GM19455 (cell line): Measurements from ENCODE around the gene MGST2.

Source experiments
- ATAC-seq: cut with Tn5 transposase; IDR thresholded peaks from one replicate; pipeline ENCODE4 v1.9.1; 2021; ENCODE audit not compliant: unreplicated experiment

The MGST2 gene

DNA sequence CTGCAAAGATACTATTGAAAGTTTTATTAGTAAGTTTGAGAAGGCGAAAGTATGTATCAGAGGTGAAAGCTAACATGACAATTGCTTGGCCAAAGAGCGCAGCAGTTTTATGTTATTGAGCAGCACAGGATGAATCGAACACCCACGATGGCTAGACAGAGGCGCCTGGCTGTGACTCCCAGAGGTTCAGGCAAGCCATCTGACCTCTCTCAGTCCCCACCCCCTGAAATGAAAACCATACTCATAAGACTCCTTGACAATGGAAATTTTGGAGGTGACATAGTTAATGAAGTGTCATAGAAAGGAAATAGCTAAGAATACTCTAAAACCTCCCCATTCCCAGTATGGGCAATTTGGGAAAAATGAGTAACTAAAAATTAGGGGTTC lies 70.6 kb downstream of the MGST2 start:
- no peak for ATAC-seq

DNA sequence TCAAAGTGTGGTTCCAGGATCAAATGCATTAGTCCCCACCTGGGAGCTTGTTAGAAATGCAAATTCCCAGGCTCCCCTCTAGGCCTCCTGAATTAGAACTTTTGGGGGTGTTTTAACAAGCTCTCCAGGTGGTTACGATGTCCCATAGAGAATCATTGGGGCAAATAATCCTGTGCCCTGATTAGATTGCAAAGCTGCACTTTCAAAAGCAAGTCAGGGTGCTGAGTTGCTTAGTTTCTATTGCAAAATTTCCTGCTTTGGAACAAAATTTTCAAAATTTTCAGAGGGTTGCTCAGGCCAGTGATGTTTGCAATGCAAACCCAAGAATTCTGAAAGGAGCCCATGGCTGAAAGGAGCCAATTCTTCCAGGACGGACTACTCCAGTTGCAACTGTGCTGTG lies 71.0 kb downstream of the MGST2 start:
- no peak for ATAC-seq

DNA sequence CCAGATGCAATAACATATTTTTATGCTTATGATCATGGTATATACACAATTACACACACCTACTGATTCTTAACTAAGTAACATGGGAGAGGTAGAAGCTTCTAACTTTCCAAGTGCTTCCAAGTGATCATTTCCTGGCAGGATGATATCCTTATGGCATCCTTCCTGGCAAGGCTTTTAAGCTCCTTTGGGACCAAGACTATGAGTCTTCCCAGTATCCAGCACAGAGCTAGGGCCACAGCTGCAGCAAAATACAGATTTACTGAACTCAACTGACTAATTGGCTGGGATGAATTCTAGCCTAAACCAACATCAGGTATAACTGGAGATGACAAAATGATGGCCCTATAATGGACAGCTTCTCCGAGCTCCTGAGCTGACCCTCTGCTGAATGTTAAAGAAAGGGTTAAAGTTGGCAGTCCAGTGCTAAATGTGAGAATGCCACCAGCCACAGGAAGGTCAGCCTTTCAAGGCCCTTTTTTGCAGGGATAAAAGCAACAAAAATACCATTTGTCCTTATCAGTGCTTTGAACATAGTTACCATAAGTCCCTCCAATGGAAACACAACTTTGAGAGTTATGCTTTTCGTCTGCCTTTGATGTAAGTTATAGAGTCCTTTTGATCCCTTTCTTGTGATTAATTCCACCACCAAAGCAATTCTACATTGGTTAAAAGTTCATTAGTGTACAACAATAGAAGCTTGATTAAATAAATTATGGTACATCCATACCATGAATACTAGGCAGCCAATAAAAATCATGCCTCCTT lies 73.4 kb downstream of the MGST2 start:
- no peak for ATAC-seq

DNA sequence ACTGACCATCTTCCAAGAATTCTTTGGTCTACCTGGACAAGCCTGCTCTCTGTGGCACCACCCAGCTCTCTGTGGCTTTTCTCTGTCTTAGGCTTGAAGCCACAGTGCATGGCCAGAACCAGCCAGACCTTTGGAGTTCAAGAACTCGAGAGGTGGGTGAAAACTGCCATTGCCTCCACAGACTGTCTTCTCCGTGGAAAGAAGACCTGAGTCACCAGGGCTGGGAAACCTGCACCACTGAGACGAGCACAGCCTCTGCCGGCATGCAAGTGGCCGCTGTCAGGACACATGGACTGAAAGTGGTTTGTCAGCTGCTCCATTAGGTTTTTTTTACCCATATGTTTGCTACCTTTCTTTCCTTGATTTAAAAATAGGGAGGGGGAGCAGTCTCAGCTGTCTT lies 74.5 kb downstream of the MGST2 start:
- ATAC-seq: no peak

DNA sequence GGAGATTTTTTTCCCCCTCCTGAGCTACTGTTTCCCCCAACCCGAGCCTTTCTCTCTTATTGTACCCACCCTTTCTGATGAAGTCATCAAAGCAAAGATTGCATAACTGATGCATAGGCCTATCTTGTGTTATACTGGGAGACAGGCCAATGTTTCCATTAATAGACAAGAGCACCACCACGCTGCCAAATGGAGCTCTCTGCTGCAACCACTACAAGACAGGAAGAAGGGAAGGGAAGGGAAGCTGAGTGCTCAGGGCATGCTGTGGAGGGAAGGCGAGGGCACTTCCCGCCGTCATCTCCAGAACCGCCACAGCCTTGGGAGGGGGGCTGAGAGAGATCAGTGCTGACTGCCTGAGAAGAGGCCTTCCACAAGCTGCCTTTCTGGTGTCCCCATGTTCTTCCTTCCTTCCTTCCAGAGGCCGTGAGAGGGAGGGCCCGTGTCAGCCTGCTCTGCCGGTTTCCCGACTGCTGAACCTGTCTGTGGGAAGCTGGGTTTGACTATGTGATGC lies 75.0 kb downstream of the MGST2 start:
- ATAC-seq: no peak

DNA sequence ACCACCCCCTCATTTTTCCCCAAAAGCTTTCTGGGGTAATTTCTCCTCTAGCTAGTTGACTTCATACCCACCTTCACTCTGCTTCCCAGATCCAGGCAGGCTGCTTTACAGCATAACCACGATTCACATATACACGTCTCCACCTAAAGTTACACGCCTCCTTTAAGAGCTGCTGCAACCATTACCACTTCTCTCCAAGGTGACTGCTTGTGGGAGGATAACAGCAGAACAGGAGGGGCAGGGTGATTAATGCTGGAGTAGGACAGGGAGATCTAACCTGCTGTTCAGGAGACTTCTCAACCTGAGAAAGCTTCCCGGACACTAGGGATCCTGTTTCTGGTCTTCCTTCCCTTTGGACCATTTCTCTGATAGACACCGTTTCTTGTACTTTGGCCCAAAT lies 77.4 kb downstream of the MGST2 start:
- no peak for ATAC-seq

DNA sequence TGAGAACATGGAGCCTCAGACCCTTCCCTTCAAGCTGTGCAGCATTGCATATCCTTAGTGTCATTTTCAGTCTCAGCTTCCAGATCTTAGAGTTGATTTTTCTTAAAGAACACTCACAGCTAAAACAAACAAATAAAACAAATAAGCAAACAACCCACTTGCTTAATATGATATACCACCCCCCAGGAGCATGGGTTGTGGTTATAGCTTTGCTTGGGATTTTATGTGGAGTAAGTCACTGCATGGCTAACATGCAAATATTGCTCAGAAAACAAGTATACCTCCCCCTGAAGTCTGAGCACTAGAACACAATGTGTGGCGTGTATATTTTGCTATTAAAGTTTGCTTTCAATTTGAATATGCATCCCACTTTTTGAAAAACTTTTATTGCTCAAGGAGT lies 78.6 kb downstream of the MGST2 start:
- no peak for ATAC-seq

DNA sequence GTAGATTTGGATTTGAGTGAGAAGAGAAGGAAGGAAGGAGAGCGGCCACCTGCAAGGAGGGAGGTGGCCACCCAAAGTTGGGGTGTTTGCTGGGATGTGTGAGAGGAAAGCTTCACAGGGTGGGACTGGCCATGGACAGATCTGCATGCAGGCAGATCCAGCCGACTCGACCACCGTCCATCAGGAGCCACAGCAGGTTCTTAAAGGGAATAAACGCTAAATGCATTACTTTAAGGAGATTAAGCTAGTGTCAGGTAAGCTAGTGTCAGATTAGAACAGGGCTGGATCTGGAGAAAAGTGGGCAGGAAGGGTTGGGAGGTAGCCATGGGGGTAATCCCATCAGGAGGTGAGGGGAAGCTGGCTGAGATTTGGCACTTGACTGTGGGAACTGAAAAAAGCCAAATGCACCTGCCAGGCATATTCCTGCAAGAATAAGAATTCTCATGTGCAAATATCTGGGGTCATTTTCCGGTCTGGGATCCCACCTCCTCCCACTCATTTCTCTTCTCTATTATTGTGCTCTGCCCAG lies 79.6 kb downstream of the MGST2 start:
- ATAC-seq: no peak

DNA sequence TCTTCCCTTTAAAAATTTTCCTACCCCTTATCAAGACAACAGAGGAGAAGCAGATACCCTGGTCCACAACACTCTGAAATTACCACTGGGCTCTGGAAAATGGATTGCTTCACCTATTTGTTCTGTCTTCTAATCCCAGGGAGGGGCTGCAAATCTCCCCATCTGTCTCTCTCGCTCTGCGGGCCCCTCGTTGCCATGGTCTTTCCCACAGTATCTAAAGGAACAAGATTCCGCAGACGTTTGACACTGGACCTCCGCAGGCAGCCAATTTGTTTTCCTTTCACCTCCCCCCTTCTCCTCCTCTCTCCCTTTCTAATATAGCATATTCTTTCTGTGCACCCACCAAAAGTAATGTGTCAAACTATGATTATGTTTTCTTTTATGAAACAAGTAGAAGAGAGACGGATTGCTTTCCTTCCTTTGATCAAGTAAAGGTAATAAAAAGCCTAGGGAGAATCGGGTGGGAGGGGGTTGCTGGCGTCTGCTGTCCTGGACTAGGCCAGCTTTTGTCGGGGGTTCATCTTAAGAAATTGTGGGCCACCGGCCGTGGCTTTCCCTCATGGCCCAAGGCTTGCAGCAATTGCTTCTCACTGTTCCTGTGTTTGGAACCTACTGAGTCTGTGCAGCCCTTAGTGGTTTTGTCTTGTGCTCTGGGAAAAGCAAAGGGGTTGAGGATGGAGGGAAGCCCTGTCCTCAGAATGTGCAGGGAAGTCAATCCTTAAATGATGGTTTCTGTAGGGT lies 81.0 kb downstream of the MGST2 start:
- no peak for ATAC-seq

DNA sequence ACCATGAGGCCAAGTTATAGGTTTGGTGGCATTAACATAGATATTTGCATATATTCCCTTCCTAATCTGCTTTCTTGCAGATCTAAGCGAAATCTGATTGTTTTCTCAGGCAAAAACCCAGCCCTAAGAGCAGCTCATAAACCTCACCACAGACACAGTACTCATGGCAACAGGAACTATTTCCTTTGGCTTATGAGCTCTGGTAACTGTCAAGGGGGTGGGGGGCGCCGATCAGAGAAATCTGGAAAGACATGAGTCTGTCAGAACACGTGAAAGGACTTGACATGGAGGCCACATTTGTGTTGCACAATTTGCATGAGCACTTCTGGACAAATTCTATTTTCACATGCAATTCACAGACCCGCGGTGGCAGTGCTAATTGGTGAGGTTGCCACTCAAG lies 83.7 kb downstream of the MGST2 start:
- ATAC-seq: no peak

DNA sequence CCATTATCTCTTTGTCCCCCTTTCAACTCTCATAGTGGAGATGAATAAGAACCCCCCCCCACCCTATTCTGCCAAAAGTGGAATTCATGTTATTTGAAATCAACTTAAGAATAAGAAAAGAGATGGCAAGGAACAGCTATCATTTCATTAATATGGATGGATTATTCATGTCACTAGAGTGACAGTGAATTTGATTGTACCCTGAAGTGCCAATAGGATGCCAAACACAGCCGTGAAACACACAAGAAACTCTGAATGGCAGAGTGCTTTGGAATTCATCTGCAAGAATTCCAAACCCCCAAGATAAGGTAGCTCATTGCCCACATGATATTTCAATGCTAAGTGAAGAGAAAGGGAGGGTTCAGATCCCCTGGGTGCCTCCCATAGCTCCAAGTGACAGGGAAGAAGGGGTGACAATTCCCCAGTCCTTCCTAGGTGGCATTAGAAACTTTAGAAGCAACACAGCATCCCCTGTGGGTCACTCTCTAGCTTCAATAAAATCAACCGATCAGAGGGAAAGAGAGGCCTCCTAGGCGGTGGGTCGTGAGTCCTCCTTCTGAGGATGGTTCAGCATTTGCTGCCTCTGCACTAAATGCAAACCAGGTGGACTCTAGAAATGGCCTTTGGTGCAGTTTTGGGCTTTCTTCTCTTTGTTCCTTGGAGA lies 84.3 kb downstream of the MGST2 start:
- ATAC-seq: no peak

DNA sequence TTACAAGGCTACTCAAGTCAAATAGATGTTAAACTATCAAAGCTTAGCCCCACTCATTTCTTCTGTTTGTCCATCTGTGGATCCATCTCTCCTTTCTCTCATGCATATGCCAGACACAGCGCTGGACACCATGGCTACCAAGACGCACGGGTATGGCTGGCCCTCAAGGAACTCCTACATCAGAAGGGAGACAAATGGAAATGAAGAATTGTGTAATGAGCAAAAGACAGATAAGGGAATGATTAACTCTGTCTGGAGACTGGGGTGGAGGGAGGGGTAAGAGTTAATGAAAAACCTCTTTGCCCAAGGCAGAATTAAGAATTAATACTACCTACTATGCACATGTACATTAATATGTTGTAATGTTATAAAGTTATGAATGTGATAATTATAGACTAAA lies 88.1 kb downstream of the MGST2 start:
- ATAC-seq: no peak
